Measurements from ENCODE around the gene ZNF418.
"Not testable (repeated sequence)": the region's sequence is repeated elsewhere in the genome, so short reads cannot be mapped to it uniquely, and the experiment has no call there.

Gene ZNF418

DNA sequence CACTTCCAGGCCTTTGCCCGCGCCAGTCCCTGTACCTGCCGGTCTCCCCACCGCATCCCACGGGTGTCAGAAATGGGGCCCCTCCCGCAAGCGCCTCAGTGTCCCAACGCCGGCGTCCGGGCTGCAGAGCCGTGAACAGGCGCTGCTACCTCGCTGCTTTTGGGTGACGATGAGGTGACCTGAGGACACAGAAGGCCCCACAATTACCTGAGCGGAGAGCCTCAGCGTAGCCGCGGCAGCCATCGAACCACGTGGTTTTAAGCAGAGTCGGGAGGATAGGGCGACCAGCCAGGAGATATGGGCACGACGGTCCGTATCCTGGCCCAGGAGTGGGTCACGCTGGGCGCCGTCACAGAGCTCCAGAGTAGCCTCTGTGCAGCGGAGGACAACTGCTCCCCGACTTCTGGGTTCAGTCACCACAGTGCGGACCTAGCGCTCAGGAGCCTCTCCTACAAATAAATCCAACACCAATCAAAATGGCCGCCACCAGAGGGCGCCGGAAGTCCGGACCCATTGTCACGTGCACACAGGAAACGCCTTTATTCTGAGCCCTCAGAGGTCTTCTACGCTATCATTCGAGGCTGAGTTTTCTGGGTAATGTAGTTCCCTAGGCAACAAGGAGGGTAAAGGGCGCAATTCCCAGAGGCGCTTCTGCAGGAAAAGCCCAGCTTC, 46.5 kb downstream of the ZNF418 start, which contains the start of gene ZNF814:
ZNF814 (minus strand) TSS at position 478 of the 672 bp plus-strand sequence; CDS start at position 243, 235 bp downstream.
- DNase-seq (ENCODE audit: low read depth), result peak; percentile 68

DNA sequence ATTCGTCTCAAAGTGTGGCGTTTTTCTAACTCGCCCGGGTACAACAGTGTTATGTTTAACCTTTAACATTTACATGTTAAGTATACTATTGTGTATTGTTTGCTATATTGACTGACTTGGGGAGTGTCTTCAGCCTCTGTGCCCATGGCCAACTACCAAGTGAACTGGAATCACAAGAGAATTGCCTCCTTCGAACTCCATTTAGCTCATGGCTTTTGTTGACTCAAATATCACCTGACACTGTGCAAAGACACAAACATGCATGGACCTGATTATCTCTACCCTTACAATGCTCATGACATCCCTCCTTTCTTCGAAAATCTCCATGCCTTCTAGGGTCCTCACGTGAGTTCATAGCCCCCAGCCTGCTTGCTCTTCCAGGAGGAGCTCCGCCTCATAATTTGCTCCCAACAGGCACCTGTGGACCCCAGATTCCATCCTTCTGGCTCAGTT, 47.1 kb downstream of the ZNF418 start:
- DNase-seq (ENCODE audit: low read depth), result no peak

DNA sequence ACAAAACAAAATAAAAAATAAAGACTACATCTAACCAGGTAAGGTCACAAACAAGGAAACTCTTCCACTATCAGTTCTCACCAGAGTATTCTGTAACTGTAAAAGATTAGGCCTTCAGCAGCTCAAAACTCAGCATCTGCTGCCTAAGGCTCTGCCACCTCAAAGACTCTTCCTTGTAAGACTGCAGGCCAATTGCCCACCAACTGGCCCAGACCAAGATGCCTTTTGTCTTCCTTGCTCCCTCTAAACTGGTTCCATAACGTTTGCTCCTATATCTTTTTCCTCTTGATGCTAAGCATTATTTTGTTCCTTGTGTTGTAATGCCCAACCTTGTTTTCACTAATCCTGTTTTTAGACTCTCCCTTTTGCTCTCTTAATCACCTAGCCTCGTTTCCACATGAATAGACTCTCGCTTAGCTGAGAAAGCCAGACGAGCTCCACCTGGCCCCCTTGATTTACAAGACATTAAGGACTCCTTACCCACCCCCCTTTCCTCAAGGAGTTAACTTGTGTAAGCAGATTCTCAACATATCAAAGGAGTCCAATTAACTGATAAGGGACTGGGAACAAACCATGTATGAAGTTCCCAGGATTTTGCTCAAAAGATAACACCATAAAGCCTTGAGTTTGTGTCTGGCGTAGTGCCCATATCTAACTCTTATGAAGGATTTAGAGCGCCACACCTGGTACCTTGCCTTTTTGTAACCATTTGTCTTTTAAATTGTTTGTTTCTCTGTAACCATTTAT, 47.8 kb downstream of the ZNF418 start:
- no peak for DNase-seq (ENCODE audit: low read depth)

DNA sequence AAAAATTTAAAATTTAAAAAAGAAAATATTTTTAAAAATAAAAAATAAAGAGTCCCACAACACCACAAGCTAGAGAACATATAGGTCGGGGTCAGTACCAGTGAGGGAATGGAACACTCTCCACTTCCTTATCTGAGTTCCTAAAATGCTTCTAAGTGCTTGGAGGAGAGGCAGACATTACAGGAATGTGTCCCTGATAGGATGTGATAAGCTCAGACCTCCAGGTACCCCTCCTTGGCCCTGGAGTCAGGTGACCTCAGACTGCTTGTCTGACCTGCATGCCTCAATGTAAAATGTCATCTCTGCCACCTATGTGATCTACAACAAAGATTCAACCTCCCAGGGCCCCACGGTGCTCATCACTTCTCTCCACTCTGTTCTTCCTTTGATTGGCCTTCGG, 49.2 kb downstream of the ZNF418 start:
- DNase-seq (ENCODE audit: low read depth), result no peak

DNA sequence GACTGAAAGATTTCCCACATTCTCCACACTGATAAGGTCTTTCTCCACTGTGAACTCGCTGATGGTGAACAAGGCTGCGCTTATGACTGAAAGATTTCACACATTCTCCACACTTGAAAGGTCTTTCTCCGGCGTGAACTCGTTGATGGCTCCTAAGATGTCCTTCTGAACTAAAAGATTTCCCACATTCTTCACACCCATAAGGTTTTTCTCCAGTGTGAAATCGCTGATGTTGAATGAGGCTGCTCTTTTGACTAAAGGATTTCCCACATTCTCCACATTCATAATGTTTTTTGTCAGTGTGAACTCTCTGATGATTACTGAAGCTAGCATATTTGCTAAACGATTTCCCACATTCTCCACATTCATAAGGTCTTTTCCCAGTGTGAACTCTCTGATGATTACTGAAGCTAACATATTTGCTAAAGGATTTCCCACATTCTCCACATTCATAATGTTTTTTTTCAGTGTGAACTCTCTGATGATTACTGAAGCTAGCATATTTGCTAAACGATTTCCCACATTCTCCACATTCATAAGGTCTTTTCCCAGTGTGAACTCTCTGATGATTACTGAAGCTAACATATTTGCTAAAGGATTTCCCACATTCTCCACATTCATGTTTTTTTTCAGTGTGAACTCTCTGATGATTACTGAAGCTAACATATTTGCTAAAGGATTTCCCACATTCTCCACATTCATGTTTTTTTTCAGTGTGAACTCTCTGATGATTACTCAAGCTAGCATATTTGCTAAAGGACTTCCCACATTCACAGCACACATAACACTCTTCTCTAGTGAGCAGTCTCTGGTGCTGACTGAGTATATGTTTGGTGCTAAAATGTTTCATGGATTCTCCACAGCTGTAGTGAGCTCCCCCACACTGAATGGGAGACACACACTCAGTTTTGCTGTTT, 61.1 kb downstream of the ZNF418 start:
- DNase-seq (ENCODE audit: low read depth), result not testable (repeated sequence)

DNA sequence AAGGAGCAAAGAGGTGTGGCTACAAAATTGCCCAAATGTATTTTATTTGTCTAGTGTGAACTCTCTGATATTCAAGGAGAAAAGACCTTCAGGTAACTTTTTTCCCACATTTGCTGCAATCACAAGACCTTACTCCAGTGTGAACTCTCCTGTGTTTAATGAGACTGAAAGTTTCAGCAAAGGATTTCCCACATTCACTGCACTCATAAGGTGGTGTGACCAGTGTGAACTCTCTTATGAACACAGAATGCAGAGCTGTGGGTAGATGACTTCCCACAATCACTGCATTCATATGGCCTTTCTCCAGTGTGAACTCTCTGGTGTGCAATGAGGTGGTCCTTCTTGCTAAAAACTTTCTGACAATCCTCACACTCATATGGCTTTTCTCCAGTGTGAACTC, 62.8 kb downstream of the ZNF418 start:
- no peak for DNase-seq (ENCODE audit: low read depth)
